GM23338 (cell line): ENCODE data around the gene CYSTM1. TPM values are rescaled to one million over a fixed set of nuclear protein-coding genes. Genes with fewer than 3 reads are reported as not detected.

ENCODE experiments used
- ATAC-seq: fragments of 200-7000 bp; cut with Tn5 transposase; 3 replicates; pipeline ENCODE4 v1.9.1; 2020
- DNase-seq: peaks from one replicate; pipeline ENCODE4 v3.0.0-alpha.2; 2015; ENCODE audit warnings: low spot score
- H2AFZ ChIP-seq: fragments of 200-600 bp; sonication (generic); 2 replicates; pipeline ENCODE4 v1.8.0; 2016; ENCODE audit warnings: antibody characterized with exemption, mild to moderate bottlenecking, moderate library complexity
- H3F3A ChIP-seq: fragments of 200-600 bp; sonication (generic); replicated peaks from 2 replicates; pipeline ENCODE4 v1.8.0; 2017; ENCODE audit warnings: antibody characterized with exemption, mixed run types, low read depth
- H3K27ac ChIP-seq: fragments of 200-600 bp; sonication (generic); 2 replicates; pipeline ENCODE4 v1.6.1; 2016; ENCODE audit warnings: low read depth
- H3K27me3 ChIP-seq: fragments of 200-600 bp; sonication (generic); 2 replicates; pipeline ENCODE4 v1.8.0; 2016; ENCODE audit warnings: mild to moderate bottlenecking, mixed run types, moderate library complexity; ENCODE audit not compliant: insufficient read depth
- H3K36me3 ChIP-seq: fragments of 200-600 bp; sonication (generic); 2 replicates; pipeline ENCODE4 v1.8.0; 2016; ENCODE audit warnings: mild to moderate bottlenecking; ENCODE audit not compliant: insufficient read depth
- H3K4me1 ChIP-seq: fragments of 200-600 bp; sonication (generic); 2 replicates; pipeline ENCODE4 v1.8.0; 2016; ENCODE audit warnings: mild to moderate bottlenecking, moderate library complexity; ENCODE audit not compliant: insufficient read depth
- H3K4me2 ChIP-seq: fragments of 200-600 bp; sonication (generic); 2 replicates; pipeline ENCODE4 v1.7.1; 2017; ENCODE audit warnings: mixed run types
- H3K4me3 ChIP-seq: fragments of 200-600 bp; sonication (generic); 2 replicates; pipeline ENCODE4 v1.6.1; 2016; ENCODE audit warnings: mixed run types
- H3K79me2 ChIP-seq: fragments of 200-600 bp; sonication (generic); replicated peaks from 2 replicates; pipeline ENCODE4 v1.8.0; 2017; ENCODE audit warnings: mild to moderate bottlenecking; ENCODE audit not compliant: insufficient read depth
- H3K9me2 ChIP-seq: fragments of 200-600 bp; sonication (generic); 2 replicates; pipeline ENCODE4 v1.8.0; 2017; ENCODE audit not compliant: insufficient read depth
- H4K20me1 ChIP-seq: fragments of 200-600 bp; sonication (generic); replicated peaks from 2 replicates; pipeline ENCODE4 v1.8.0; 2017; ENCODE audit warnings: mild to moderate bottlenecking; ENCODE audit not compliant: insufficient read depth
- H3K27ac Mint-ChIP-seq: 2 replicates; pipeline ENCODE4 v1.8.0; 2020; ENCODE audit warnings: inconsistent platforms, mild to moderate bottlenecking, moderate library complexity, mixed read lengths
- H3K27me3 Mint-ChIP-seq: 3 replicates; pipeline ENCODE4 v1.8.0; 2022; ENCODE audit warnings: low read depth, mild to moderate bottlenecking, moderate library complexity, mixed read lengths, inconsistent platforms; ENCODE audit not compliant: insufficient read depth, poor library complexity
- H3K36me3 Mint-ChIP-seq: 3 replicates; pipeline ENCODE4 v1.8.0; 2021; ENCODE audit warnings: low read depth, mild to moderate bottlenecking, inconsistent platforms, moderate library complexity, mixed read lengths
- H3K4me1 Mint-ChIP-seq: 3 replicates; pipeline ENCODE4 v1.8.0; 2020; ENCODE audit warnings: mild to moderate bottlenecking, inconsistent platforms, mixed read lengths
- H3K4me3 Mint-ChIP-seq: 3 replicates; pipeline ENCODE4 v1.8.0; 2021; ENCODE audit warnings: moderate library complexity, mild to moderate bottlenecking, inconsistent platforms, mixed read lengths
- H3K9me3 Mint-ChIP-seq: 3 replicates; pipeline ENCODE4 v1.8.0; 2020; ENCODE audit warnings: moderate library complexity, mild to moderate bottlenecking, inconsistent platforms, mixed read lengths
- CREB1 ChIP-seq: fragments of 250-450 bp; sonication (Bioruptor Pico); IDR thresholded peaks from 2 replicates; pipeline ENCODE4 v1.5.0; 2020; ENCODE audit warnings: low read depth, mild to moderate bottlenecking, moderate library complexity
- JUNB ChIP-seq: IDR thresholded peaks from one replicate; pipeline ENCODE4 v1.6.1; 2016; ENCODE audit warnings: antibody characterized with exemption; ENCODE audit not compliant: unreplicated experiment
- ZNF114 ChIP-seq: fragments of 250-450 bp; sonication (Bioruptor Pico); IDR thresholded peaks from 2 replicates; pipeline ENCODE4 v1.5.0; 2020; ENCODE audit warnings: mild to moderate bottlenecking, moderate library complexity
- ZNF331 ChIP-seq: fragments of 250-450 bp; sonication (Bioruptor Pico); IDR thresholded peaks from 2 replicates; pipeline ENCODE4 v1.5.0; 2020; ENCODE audit warnings: low read depth, mild to moderate bottlenecking, moderate library complexity
- polyA plus RNA-seq: library from polyadenylated mRNA; unstranded; fragments of >200 nt; fragmentation: Nextera tagmentation; extraction: Ambion mirVana; gene quantifications from 2 replicates; pipeline ENCODE4 v1.2.1, GENCODE V29; 2016
- total RNA-seq: library from RNA; depleted of rRNA; stranded (reverse); fragments of >200 nt; shearing (Covaris generic); gene quantifications from 2 replicates; pipeline ENCODE4 v1.2.3, GENCODE V29; 2014
- TF ChIP-seq, protein P1 (sequence below): IDR thresholded peaks from one replicate; pipeline ENCODE4 v1.6.1; 2018; ENCODE audit warnings: antibody characterized with exemption; ENCODE audit not compliant: unreplicated experiment
- TF ChIP-seq, protein P2 (sequence below): fragments of 250-450 bp; sonication (Bioruptor Pico); IDR thresholded peaks from 2 replicates; pipeline ENCODE4 v1.5.0; 2020; ENCODE audit warnings: mild to moderate bottlenecking, moderate library complexity
- TF ChIP-seq, protein P3 (sequence below): IDR thresholded peaks from 2 replicates; pipeline ENCODE4 v1.6.1; 2016; ENCODE audit warnings: antibody characterized with exemption

The CYSTM1 gene
- total and polyA plus RNA-seq, 2 experiments from 2014 or later, result 14.4 to 46.0 TPM

DNA sequence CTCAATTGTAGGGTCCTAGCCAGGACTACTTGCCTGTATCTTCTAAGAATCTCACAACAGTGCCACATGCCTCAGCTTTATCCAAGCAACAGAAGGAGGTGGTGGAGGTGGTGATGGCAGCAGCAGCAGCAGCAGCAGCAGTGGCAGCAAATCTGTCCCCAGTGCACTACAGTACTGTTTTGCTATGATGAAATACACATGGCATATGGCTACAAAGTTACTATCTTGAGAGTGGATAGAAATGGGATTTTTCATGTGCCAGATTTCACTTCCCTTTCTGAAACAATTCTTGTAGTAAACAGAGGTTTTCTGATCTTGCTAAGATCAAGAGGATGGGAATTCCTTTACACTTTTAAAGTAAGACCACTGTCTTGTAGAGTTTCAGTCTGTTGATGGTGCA is 8.1 kb upstream of the CYSTM1 start:
- H3K9me3 Mint-ChIP-seq, result no peaks in the 10 kb centered on the region
- TF ChIP-seq ZNF331 (CRISPR knock-in tag) (no peak), ZNF114 (CRISPR knock-in tag) (no peak)
- TF ChIP-seq, protein P1, sequence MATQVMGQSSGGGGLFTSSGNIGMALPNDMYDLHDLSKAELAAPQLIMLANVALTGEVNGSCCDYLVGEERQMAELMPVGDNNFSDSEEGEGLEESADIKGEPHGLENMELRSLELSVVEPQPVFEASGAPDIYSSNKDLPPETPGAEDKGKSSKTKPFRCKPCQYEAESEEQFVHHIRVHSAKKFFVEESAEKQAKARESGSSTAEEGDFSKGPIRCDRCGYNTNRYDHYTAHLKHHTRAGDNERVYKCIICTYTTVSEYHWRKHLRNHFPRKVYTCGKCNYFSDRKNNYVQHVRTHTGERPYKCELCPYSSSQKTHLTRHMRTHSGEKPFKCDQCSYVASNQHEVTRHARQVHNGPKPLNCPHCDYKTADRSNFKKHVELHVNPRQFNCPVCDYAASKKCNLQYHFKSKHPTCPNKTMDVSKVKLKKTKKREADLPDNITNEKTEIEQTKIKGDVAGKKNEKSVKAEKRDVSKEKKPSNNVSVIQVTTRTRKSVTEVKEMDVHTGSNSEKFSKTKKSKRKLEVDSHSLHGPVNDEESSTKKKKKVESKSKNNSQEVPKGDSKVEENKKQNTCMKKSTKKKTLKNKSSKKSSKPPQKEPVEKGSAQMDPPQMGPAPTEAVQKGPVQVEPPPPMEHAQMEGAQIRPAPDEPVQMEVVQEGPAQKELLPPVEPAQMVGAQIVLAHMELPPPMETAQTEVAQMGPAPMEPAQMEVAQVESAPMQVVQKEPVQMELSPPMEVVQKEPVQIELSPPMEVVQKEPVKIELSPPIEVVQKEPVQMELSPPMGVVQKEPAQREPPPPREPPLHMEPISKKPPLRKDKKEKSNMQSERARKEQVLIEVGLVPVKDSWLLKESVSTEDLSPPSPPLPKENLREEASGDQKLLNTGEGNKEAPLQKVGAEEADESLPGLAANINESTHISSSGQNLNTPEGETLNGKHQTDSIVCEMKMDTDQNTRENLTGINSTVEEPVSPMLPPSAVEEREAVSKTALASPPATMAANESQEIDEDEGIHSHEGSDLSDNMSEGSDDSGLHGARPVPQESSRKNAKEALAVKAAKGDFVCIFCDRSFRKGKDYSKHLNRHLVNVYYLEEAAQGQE, result no peak
- no peaks in the 10 kb centered on the region for H3K79me2 ChIP-seq
- no peak overlapping the region for H2AFZ ChIP-seq
- no peaks in the 10 kb centered on the region for H3K4me1 Mint-ChIP-seq
- no peaks in the 10 kb centered on the region for H3K36me3 Mint-ChIP-seq
- no peaks in the 10 kb centered on the region for H3K27me3 ChIP-seq
- H3K27me3 Mint-ChIP-seq, result peaks cover 3% of the 10 kb centered on the region
- H3K4me3 ChIP-seq, result no peak overlapping the region
- no peak overlapping the region for H3K27ac ChIP-seq
- no peaks in the 10 kb centered on the region for H3K4me1 ChIP-seq
- no peak overlapping the region for H3K4me2 ChIP-seq
- H3K9me2 ChIP-seq, result no peaks in the 10 kb centered on the region
- H4K20me1 ChIP-seq, result no peaks in the 10 kb centered on the region
- no peaks in the 10 kb centered on the region for H3F3A ChIP-seq
- DNase-seq, result no peak
- H3K36me3 ChIP-seq, result no peaks in the 10 kb centered on the region
- H3K27ac Mint-ChIP-seq, result no peak overlapping the region
- no peak for ATAC-seq
- H3K4me3 Mint-ChIP-seq, result no peak overlapping the region

DNA sequence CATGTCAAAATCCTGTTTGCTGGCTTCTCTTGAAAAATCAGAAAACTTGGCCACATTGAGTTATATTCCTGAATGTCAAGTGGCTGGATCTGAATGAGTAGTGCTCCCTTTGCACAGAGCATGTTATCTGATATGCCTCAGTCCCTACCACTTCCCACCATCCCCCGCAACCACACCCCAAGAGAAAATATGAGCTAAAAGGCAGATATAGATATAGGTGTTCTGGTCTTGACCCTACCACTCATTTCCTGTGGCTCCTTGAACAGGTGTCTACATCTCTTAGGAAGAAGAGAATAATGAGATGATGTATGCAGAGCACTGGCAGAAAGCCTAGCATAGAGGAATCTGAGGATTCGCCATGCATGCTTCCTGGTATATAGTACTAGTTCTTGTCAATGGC is 6.6 kb upstream of the CYSTM1 start:
- no peaks in the 10 kb centered on the region for H3K9me3 Mint-ChIP-seq
- Histone ChIP-seq H3K4me3 (no peak overlapping the region), H3K79me2 (no peaks in the 10 kb centered on the region), H3K27me3 (no peaks in the 10 kb centered on the region), H3F3A (no peaks in the 10 kb centered on the region), H3K27ac (no peak overlapping the region), H3K36me3 (no peaks in the 10 kb centered on the region), H3K9me2 (no peaks in the 10 kb centered on the region), H2AFZ (no peak overlapping the region), H4K20me1 (no peaks in the 10 kb centered on the region), H3K4me2 (no peak overlapping the region), H3K4me1 (no peaks in the 10 kb centered on the region)
- no peaks in the 10 kb centered on the region; the same call in 2 of the 3 replicates for H3K4me1 Mint-ChIP-seq
- DNase-seq (no peak), ATAC-seq (no peak)
- no peak overlapping the region for H3K4me3 Mint-ChIP-seq
- no peaks in the 10 kb centered on the region for H3K36me3 Mint-ChIP-seq
- H3K27ac Mint-ChIP-seq, result no peak overlapping the region
- H3K27me3 Mint-ChIP-seq, result peaks cover 4% of the 10 kb centered on the region
- TF ChIP-seq ZNF114 (CRISPR knock-in tag) (no peak), CREB1 (CRISPR knock-in tag) (no peak), ZNF331 (CRISPR knock-in tag) (no peak), JUNB (no peak)
- TF ChIP-seq, protein P2, sequence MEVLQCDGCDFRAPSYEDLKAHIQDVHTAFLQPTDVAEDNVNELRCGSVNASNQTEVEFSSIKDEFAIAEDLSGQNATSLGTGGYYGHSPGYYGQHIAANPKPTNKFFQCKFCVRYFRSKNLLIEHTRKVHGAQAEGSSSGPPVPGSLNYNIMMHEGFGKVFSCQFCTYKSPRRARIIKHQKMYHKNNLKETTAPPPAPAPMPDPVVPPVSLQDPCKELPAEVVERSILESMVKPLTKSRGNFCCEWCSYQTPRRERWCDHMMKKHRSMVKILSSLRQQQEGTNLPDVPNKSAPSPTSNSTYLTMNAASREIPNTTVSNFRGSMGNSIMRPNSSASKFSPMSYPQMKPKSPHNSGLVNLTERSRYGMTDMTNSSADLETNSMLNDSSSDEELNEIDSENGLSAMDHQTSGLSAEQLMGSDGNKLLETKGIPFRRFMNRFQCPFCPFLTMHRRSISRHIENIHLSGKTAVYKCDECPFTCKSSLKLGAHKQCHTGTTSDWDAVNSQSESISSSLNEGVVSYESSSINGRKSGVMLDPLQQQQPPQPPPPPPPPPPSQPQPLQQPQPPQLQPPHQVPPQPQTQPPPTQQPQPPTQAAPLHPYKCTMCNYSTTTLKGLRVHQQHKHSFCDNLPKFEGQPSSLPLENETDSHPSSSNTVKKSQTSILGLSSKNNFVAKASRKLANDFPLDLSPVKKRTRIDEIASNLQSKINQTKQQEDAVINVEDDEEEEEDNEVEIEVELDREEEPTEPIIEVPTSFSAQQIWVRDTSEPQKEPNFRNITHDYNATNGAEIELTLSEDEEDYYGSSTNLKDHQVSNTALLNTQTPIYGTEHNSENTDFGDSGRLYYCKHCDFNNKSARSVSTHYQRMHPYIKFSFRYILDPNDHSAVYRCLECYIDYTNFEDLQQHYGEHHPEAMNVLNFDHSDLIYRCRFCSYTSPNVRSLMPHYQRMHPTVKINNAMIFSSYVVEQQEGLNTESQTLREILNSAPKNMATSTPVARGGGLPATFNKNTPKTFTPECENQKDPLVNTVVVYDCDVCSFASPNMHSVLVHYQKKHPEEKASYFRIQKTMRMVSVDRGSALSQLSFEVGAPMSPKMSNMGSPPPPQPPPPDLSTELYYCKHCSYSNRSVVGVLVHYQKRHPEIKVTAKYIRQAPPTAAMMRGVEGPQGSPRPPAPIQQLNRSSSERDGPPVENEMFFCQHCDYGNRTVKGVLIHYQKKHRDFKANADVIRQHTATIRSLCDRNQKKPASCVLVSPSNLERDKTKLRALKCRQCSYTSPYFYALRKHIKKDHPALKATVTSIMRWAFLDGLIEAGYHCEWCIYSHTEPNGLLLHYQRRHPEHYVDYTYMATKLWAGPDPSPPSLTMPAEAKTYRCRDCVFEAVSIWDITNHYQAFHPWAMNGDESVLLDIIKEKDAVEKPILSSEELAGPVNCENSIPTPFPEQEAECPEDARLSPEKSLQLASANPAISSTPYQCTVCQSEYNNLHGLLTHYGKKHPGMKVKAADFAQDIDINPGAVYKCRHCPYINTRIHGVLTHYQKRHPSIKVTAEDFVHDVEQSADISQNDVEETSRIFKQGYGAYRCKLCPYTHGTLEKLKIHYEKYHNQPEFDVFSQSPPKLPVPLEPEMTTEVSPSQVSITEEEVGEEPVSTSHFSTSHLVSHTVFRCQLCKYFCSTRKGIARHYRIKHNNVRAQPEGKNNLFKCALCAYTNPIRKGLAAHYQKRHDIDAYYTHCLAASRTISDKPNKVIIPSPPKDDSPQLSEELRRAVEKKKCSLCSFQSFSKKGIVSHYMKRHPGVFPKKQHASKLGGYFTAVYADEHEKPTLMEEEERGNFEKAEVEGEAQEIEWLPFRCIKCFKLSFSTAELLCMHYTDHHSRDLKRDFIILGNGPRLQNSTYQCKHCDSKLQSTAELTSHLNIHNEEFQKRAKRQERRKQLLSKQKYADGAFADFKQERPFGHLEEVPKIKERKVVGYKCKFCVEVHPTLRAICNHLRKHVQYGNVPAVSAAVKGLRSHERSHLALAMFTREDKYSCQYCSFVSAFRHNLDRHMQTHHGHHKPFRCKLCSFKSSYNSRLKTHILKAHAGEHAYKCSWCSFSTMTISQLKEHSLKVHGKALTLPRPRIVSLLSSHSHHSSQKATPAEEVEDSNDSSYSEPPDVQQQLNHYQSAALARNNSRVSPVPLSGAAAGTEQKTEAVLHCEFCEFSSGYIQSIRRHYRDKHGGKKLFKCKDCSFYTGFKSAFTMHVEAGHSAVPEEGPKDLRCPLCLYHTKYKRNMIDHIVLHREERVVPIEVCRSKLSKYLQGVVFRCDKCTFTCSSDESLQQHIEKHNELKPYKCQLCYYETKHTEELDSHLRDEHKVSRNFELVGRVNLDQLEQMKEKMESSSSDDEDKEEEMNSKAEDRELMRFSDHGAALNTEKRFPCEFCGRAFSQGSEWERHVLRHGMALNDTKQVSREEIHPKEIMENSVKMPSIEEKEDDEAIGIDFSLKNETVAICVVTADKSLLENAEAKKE (CRISPR knock-in tag), result no peak
- TF ChIP-seq, protein P1, result no peak
- TF ChIP-seq, protein P3, sequence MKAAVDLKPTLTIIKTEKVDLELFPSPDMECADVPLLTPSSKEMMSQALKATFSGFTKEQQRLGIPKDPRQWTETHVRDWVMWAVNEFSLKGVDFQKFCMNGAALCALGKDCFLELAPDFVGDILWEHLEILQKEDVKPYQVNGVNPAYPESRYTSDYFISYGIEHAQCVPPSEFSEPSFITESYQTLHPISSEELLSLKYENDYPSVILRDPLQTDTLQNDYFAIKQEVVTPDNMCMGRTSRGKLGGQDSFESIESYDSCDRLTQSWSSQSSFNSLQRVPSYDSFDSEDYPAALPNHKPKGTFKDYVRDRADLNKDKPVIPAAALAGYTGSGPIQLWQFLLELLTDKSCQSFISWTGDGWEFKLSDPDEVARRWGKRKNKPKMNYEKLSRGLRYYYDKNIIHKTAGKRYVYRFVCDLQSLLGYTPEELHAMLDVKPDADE, result no peak
